Activated gamma-delta T cell treated with anti-CD3 and anti-CD28 coated beads, Interleukin-2, amount 50 U/mL, for 16 hours (primary cell): ENCODE measurements around the gene TUBA1C.
A peak's percentile ranks its signal among the peaks of the same experiment; 100 is the strongest.

ENCODE experiments used
- DNase-seq: peaks from one replicate; pipeline ENCODE4 v3.0.0-alpha.2; 2020; ENCODE audit warnings: low read depth

Gene TUBA1C

GRCh38 chr12:49283541-49284429, 18.9 kb downstream of the TUBA1C start:
- no peak for DNase-seq

- no peak for DNase-seq
Observed at GRCh38 chr12:49284672-49285071, 19.8 kb downstream of the TUBA1C start.

- DNase-seq: no peak
Observed at GRCh38 chr12:49287876-49288275, 23.0 kb downstream of the TUBA1C start.

- DNase-seq: peak; percentile 54
Observed at GRCh38 chr12:49288412-49288853, 23.6 kb downstream of the TUBA1C start.

GRCh38 chr12:49288922-49289555, 24.2 kb downstream of the TUBA1C start:
- DNase-seq: no peak

DNA sequence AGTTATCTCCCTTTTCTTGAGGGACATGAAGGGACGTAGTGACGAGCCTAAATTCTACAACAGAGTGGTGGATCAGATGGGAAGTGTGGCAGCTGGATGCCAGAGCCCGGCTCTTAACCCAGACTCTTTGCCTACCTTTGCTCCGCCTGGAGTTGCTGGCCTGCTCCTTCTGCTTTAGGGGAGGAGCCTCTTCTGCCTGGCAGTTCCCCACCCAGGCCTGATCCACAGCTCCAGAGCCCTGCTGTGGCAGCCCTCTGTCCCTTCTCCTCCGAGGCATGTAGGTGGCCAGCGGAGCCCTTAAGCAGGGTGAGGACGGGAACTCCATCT, 27.8 kb downstream of the TUBA1C start:
- DNase-seq: no peak

GRCh38 chr12:49293056-49293956, 28.4 kb downstream of the TUBA1C start:
- DNase-seq: no peak

DNA sequence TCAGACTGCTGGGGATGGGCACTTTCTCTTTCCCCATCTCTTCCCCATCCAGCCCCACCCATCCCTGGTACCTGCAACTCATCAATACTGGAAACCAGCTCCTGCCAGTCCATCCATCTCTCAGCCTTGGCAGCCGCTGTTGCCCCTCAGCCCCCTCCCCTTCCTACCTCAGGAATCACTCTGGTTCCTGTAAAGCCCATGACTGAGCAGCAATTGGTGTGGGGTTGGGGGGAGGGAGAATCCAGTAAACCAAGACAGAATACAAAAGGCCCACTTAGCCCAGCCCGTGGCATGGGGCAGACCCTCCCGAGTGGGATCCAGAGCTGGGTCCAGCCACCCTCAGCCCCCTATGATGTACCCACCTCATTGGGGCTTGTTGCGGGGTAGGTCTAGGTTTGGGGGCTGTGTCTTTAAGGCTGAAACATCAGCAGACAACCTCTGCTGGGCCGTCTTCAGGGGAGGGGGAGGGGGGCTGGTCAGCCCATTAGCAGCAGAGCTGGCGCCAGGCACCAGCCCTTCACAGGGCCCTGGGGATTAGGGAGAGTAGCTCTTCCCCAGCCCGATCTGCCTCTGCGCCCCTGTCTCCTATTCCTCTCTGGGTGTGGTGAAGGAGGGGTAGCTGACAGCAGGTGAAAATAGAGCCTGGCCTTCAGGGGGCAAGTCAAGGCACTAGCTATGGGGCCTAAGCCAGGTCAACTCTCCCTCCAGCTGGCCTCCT, 29.4 kb downstream of the TUBA1C start:
- no peak for DNase-seq

- DNase-seq: no peak
Observed at GRCh38 chr12:49294804-49295081, 29.9 kb downstream of the TUBA1C start.

GRCh38 chr12:49295082-49295936, 30.4 kb downstream of the TUBA1C start, which contains the start of gene PRPH:
TSS of gene PRPH (plus strand) at chr12:49295147. CDS start at chr12:49295201, 54 bp downstream.
- DNase-seq: no peak

- peak; percentile 41 for DNase-seq
Observed at GRCh38 chr12:49296034-49296835, 31.4 kb downstream of the TUBA1C start.

DNA sequence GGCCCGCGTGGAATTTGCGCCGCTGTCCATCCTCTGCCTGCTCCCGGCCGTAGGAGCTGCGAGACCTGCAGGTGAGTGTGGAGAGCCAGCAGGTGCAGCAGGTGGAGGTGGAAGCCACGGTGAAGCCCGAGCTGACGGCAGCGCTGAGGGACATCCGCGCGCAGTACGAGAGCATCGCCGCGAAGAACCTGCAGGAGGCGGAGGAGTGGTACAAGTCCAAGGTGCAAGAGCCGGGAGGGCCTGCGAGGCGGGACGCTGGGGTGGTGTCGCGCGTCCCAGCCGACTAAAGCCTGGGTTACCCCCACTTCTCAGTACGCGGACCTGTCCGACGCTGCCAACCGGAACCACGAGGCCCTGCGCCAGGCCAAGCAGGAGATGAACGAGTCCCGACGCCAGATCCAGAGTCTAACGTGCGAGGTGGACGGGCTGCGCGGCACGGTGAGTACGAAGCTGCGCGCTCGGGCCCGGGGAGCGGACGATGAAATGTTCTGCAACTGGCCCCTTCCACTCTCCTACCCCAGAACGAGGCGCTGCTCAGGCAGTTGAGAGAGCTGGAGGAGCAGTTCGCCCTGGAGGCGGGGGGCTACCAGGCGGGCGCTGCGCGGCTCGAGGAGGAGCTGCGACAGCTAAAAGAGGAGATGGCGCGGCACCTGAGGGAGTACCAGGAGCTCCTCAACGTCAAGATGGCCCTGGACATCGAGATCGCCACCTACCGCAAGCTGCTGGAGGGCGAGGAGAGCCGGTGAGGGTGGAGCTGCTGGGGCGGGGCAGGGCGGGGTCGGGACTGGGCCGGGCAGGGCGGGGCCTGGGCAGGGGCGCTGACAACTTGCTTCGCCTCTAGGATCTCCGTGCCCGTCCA, 32.2 kb downstream of the TUBA1C start:
- no peak for DNase-seq

DNA sequence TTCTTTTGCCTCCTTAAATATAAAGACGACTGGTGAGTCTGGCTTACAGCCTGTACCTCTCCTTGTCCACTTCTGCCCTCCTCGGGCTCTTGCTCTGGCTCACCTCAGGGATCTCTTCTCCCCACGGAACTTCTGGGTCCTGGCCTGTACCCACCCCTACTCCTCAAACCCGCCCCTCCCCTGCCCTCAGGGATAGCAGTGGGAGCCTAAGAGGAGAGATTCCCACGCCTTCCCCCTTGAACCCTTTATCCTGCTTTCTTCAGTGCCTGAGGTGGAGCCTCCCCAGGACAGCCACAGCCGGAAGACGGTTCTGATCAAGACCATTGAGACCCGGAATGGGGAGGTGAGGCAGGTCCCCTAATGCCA, 32.8 kb downstream of the TUBA1C start:
- DNase-seq: no peak

GRCh38 chr12:49298160-49298559, 33.3 kb downstream of the TUBA1C start:
- no peak for DNase-seq

DNA sequence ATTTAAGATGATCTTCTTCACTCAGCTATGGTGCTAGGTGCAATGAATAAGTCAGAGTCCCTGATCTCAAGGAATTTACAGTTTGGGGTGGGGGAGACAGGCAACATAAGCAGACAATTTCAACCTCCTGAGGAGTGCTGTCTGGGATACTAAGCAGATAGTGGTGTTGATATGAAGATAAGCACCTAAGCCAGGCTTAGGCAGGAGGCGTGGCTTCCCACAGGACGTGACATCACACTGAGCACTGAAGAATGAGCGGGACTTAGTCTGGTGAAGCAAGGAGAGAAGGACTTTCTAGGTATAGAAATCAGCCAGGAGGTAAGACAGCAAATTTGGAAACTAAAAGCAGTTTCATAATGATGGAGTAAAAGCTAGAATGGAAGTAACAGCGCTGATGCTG, 36.9 kb downstream of the TUBA1C start:
- no peak for DNase-seq

GRCh38 chr12:49304161-49304560, 39.3 kb downstream of the TUBA1C start:
- DNase-seq: no peak

DNA sequence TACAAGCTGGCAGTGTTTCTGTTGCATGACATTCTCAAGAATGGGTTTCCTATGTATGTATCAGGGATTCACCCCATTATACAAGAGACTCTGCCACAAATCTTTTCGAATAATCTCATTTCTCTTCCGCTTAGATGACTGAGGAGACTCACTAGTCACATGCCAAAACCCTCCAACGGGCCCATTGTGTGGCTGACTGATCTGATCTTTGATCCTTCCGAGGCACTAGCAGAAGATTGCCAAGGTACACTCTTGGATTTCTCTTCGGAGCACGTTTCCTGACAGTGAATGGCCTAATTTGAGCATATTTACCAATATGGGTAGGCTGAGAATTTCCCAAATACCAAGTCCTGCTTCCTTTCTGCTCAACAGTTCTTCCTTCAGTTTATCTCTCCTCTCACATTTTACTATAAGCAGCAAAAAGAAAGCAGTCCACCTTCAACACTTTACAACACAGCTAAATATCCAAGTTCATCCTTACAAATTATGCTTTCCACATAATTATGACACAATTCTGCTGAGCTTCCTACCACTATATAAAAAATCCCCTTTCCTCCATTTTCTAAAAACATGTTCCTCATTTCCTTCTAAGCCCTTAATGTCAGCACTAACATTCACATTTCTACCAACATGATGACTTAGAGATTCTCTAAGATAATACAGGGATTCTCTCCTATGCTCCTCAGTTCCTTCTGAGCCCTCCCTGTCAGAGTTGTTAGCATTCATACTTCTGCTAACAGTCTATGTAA, 41.1 kb downstream of the TUBA1C start:
- no peak for DNase-seq

- DNase-seq: no peak
Observed at GRCh38 chr12:49309386-49309785, 44.5 kb downstream of the TUBA1C start.
